HEK293 (cell line): ENCODE data around the gene PRR5.

ENCODE experiments used
- KLF8 ChIP-seq: fragments of 450-650 bp; formaldehyde crosslinking; IDR thresholded peaks from 2 replicates; pipeline ENCODE4 v1.5.1; 2016; ENCODE audit warnings: missing biosample characterization, missing genetic modification characterization
- OSR2 ChIP-seq: fragments of 450-650 bp; formaldehyde crosslinking; IDR thresholded peaks from 2 replicates; pipeline ENCODE4 v1.5.1; 2016; ENCODE audit warnings: missing biosample characterization, missing genetic modification characterization
- TRIM28 ChIP-seq: IDR thresholded peaks from 2 replicates; pipeline ENCODE4 v1.6.1; 2011; ENCODE audit warnings: low read length, control low read depth, borderline replicate concordance
- WT1 ChIP-seq: fragments of 450-650 bp; formaldehyde crosslinking; IDR thresholded peaks from 2 replicates; pipeline ENCODE4 v1.5.1; 2016; ENCODE audit warnings: missing biosample characterization, missing genetic modification characterization
- ZBTB17 ChIP-seq: fragments of 450-650 bp; formaldehyde crosslinking; IDR thresholded peaks from 2 replicates; pipeline ENCODE4 v1.5.1; 2016; ENCODE audit warnings: missing biosample characterization, missing genetic modification characterization
- ZBTB21 ChIP-seq: fragments of 450-650 bp; formaldehyde crosslinking; IDR thresholded peaks from 2 replicates; pipeline ENCODE4 v1.5.1; 2017; ENCODE audit warnings: missing biosample characterization, missing genetic modification characterization
- ZBTB7A ChIP-seq: fragments of 450-650 bp; formaldehyde crosslinking; IDR thresholded peaks from 2 replicates; pipeline ENCODE4 v1.5.1; 2016; ENCODE audit warnings: low read depth, missing biosample characterization, missing genetic modification characterization
- ZFHX2 ChIP-seq: fragments of 450-650 bp; formaldehyde crosslinking; conservative IDR thresholded peaks from 2 replicates; pipeline ENCODE4 v1.5.1; 2016; ENCODE audit warnings: missing biosample characterization, missing genetic modification characterization
- ZNF146 ChIP-seq: fragments of 450-650 bp; formaldehyde crosslinking; IDR thresholded peaks from 2 replicates; pipeline ENCODE4 v1.5.1; 2016; ENCODE audit warnings: missing biosample characterization, missing genetic modification characterization
- ZNF169 ChIP-seq: fragments of 450-650 bp; formaldehyde crosslinking; IDR thresholded peaks from 2 replicates; pipeline ENCODE4 v1.5.1; 2016; ENCODE audit warnings: missing biosample characterization, missing genetic modification characterization
- ZNF184 ChIP-seq: fragments of 450-650 bp; IDR thresholded peaks from 2 replicates; pipeline ENCODE4 v1.5.1; 2018; ENCODE audit warnings: missing biosample characterization, mild to moderate bottlenecking, missing genetic modification characterization
- ZNF239 ChIP-seq: fragments of 450-650 bp; formaldehyde crosslinking; IDR thresholded peaks from 2 replicates; pipeline ENCODE4 v1.5.1; 2016; ENCODE audit warnings: missing biosample characterization, missing genetic modification characterization
- ZNF248 ChIP-seq: fragments of 450-650 bp; formaldehyde crosslinking; IDR thresholded peaks from 2 replicates; pipeline ENCODE4 v1.5.1; 2017; ENCODE audit warnings: missing biosample characterization, missing genetic modification characterization
- ZNF292 ChIP-seq: fragments of 450-650 bp; formaldehyde crosslinking; IDR thresholded peaks from 2 replicates; pipeline ENCODE4 v1.5.1; 2016; ENCODE audit warnings: low read depth, missing biosample characterization, missing genetic modification characterization, borderline replicate concordance
- ZNF302 ChIP-seq: fragments of 450-650 bp; formaldehyde crosslinking; IDR thresholded peaks from 2 replicates; pipeline ENCODE4 v1.5.1; 2016; ENCODE audit warnings: missing biosample characterization, missing genetic modification characterization, low read depth
- ZNF335 ChIP-seq: fragments of 450-650 bp; formaldehyde crosslinking; conservative IDR thresholded peaks from 2 replicates; pipeline ENCODE4 v1.5.1; 2016; ENCODE audit warnings: missing biosample characterization, missing genetic modification characterization
- ZNF404 ChIP-seq: fragments of 450-650 bp; formaldehyde crosslinking; IDR thresholded peaks from 2 replicates; pipeline ENCODE4 v1.5.1; 2017; ENCODE audit warnings: missing biosample characterization, missing genetic modification characterization
- ZNF514 ChIP-seq: fragments of 450-650 bp; formaldehyde crosslinking; IDR thresholded peaks from 2 replicates; pipeline ENCODE4 v1.5.1; 2016; ENCODE audit warnings: missing biosample characterization, missing genetic modification characterization
- ZNF660 ChIP-seq: fragments of 450-650 bp; IDR thresholded peaks from 2 replicates; pipeline ENCODE4 v1.5.1; 2018; ENCODE audit warnings: missing biosample characterization, mild to moderate bottlenecking, missing genetic modification characterization
- ZNF701 ChIP-seq: fragments of 450-650 bp; formaldehyde crosslinking; IDR thresholded peaks from 2 replicates; pipeline ENCODE4 v1.5.1; 2016; ENCODE audit warnings: missing biosample characterization, missing genetic modification characterization
- ZNF707 ChIP-seq: fragments of 450-650 bp; formaldehyde crosslinking; IDR thresholded peaks from 2 replicates; pipeline ENCODE4 v1.5.1; 2016; ENCODE audit warnings: missing biosample characterization, missing genetic modification characterization
- ZNF747 ChIP-seq: fragments of 450-650 bp; formaldehyde crosslinking; IDR thresholded peaks from 2 replicates; pipeline ENCODE4 v1.5.1; 2016; ENCODE audit warnings: missing biosample characterization, missing genetic modification characterization
- ZNF837 ChIP-seq: fragments of 450-650 bp; formaldehyde crosslinking; IDR thresholded peaks from 2 replicates; pipeline ENCODE4 v1.5.1; 2016; ENCODE audit warnings: missing biosample characterization, missing genetic modification characterization
- ZNF843 ChIP-seq: fragments of 450-650 bp; formaldehyde crosslinking; IDR thresholded peaks from 2 replicates; pipeline ENCODE4 v1.5.1; 2016; ENCODE audit warnings: missing biosample characterization, missing genetic modification characterization
- ZSCAN30 ChIP-seq: fragments of 450-650 bp; IDR thresholded peaks from 2 replicates; pipeline ENCODE4 v1.5.1; 2018; ENCODE audit warnings: missing biosample characterization, mild to moderate bottlenecking, missing genetic modification characterization, moderate library complexity
- TF ChIP-seq, protein P1 (sequence below): IDR thresholded peaks from 2 replicates; pipeline ENCODE4 v1.6.1; 2011; ENCODE audit warnings: mild to moderate bottlenecking, low read depth, low read length, borderline replicate concordance
- TF ChIP-seq, protein P2 (sequence below): fragments of 450-650 bp; formaldehyde crosslinking; IDR thresholded peaks from 2 replicates; pipeline ENCODE4 v1.5.0; 2017; ENCODE audit warnings: missing biosample characterization, missing genetic modification characterization, borderline replicate concordance
- TF ChIP-seq, protein P3 (sequence below): fragments of 450-650 bp; formaldehyde crosslinking; IDR thresholded peaks from 2 replicates; pipeline ENCODE4 v1.5.1; 2016; ENCODE audit warnings: missing biosample characterization, missing genetic modification characterization
- TF ChIP-seq, protein P4 (sequence below): fragments of 450-650 bp; formaldehyde crosslinking; IDR thresholded peaks from 2 replicates; pipeline ENCODE4 v1.5.1; 2017; ENCODE audit warnings: missing biosample characterization, missing genetic modification characterization
- TF ChIP-seq, protein P5 (sequence below): fragments of 450-650 bp; formaldehyde crosslinking; IDR thresholded peaks from 2 replicates; pipeline ENCODE4 v1.5.1; 2016; ENCODE audit warnings: missing biosample characterization, missing genetic modification characterization
- TF ChIP-seq, protein P6 (sequence below): fragments of 450-650 bp; formaldehyde crosslinking; conservative IDR thresholded peaks from 2 replicates; pipeline ENCODE4 v1.5.1; 2016; ENCODE audit warnings: low read depth, missing biosample characterization, missing genetic modification characterization

The PRR5 gene

DNA sequence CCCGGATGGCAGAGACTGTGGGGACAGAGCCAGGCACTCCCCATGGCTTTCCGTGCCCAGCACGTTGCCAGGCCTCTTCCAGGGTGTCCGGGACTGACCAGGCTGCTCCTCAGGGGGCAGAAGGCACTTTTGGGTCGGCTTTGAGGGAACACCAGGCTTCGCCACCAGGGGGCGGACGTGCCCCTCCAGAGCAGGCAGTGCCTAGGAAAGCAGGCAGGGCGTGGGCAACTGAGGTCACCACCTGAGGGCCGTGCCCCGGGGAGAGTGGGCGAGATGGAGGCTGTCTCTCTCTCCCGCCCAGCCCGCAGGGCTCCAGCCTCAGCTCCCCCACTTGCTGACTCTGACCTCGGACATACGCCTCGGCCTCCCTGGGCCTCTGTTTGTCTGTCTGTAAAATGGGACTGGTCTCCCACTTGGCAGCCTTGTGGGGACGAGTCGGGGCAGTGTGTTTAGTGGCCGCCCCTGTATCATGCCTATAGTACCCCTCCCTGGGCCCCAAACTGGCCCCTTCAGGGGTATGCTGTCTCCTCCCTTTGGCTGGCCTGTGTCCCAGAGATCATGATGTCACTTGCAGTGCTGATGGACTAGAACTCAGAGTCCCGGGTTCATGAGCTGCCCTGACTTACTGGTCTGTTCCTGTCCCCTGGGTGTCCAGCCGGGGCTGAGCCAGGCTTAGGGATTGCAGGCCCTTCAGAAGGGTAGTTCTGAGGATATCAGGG, 4.4 kb upstream of the PRR5 start (continued):
- TF ChIP-seq, protein P1, sequence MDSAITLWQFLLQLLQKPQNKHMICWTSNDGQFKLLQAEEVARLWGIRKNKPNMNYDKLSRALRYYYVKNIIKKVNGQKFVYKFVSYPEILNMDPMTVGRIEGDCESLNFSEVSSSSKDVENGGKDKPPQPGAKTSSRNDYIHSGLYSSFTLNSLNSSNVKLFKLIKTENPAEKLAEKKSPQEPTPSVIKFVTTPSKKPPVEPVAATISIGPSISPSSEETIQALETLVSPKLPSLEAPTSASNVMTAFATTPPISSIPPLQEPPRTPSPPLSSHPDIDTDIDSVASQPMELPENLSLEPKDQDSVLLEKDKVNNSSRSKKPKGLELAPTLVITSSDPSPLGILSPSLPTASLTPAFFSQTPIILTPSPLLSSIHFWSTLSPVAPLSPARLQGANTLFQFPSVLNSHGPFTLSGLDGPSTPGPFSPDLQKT: no peak
- TF ChIP-seq KLF8 (tag by site-specific recombination) (peak; percentile 73), ZBTB21 (tag by site-specific recombination) (0 out of 2 replicates have a peak, but pooled peaks have one; percentile 15), OSR2 (no peak), ZFHX2 (tag by site-specific recombination) (peak; percentile 97), ZBTB17 (tag by site-specific recombination) (no peak), ZNF514 (tag by site-specific recombination) (no peak), ZSCAN30 (tag by site-specific recombination) (no peak), ZNF248 (tag by site-specific recombination) (no peak), ZNF747 (tag by site-specific recombination) (no peak), ZNF184 (tag by site-specific recombination) (no peak), ZBTB7A (no peak), ZNF239 (no peak), ZNF660 (tag by site-specific recombination) (no peak), ZNF843 (tag by site-specific recombination) (no peak), TRIM28 (no peak), ZNF404 (tag by site-specific recombination) (no peak), ZNF837 (no peak), ZNF169 (tag by site-specific recombination) (no peak), ZNF707 (tag by site-specific recombination) (no peak), ZNF302 (no peak), ZNF146 (tag by site-specific recombination) (no peak), ZNF701 (tag by site-specific recombination) (no peak), ZNF335 (tag by site-specific recombination) (peak; percentile 53), ZNF292 (tag by site-specific recombination) (no peak), WT1 (tag by site-specific recombination) (no peak)
- TF ChIP-seq, protein P2, sequence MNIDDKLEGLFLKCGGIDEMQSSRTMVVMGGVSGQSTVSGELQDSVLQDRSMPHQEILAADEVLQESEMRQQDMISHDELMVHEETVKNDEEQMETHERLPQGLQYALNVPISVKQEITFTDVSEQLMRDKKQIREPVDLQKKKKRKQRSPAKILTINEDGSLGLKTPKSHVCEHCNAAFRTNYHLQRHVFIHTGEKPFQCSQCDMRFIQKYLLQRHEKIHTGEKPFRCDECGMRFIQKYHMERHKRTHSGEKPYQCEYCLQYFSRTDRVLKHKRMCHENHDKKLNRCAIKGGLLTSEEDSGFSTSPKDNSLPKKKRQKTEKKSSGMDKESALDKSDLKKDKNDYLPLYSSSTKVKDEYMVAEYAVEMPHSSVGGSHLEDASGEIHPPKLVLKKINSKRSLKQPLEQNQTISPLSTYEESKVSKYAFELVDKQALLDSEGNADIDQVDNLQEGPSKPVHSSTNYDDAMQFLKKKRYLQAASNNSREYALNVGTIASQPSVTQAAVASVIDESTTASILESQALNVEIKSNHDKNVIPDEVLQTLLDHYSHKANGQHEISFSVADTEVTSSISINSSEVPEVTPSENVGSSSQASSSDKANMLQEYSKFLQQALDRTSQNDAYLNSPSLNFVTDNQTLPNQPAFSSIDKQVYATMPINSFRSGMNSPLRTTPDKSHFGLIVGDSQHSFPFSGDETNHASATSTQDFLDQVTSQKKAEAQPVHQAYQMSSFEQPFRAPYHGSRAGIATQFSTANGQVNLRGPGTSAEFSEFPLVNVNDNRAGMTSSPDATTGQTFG (tag by site-specific recombination): no peak
- TF ChIP-seq, protein P3, sequence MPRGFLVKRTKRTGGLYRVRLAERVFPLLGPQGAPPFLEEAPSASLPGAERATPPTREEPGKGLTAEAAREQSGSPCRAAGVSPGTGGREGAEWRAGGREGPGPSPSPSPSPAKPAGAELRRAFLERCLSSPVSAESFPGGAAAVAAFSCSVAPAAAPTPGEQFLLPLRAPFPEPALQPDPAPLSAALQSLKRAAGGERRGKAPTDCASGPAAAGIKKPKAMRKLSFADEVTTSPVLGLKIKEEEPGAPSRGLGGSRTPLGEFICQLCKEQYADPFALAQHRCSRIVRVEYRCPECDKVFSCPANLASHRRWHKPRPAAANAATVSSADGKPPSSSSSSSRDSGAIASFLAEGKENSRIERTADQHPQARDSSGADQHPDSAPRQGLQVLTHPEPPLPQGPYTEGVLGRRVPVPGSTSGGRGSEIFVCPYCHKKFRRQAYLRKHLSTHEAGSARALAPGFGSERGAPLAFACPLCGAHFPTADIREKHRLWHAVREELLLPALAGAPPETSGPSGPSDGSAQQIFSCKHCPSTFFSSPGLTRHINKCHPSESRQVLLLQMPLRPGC (tag by site-specific recombination): no peak
- TF ChIP-seq, protein P4, sequence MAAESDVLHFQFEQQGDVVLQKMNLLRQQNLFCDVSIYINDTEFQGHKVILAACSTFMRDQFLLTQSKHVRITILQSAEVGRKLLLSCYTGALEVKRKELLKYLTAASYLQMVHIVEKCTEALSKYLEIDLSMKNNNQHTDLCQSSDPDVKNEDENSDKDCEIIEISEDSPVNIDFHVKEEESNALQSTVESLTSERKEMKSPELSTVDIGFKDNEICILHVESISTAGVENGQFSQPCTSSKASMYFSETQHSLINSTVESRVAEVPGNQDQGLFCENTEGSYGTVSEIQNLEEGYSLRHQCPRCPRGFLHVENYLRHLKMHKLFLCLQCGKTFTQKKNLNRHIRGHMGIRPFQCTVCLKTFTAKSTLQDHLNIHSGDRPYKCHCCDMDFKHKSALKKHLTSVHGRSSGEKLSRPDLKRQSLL (tag by site-specific recombination): no peak
- TF ChIP-seq, protein P5, sequence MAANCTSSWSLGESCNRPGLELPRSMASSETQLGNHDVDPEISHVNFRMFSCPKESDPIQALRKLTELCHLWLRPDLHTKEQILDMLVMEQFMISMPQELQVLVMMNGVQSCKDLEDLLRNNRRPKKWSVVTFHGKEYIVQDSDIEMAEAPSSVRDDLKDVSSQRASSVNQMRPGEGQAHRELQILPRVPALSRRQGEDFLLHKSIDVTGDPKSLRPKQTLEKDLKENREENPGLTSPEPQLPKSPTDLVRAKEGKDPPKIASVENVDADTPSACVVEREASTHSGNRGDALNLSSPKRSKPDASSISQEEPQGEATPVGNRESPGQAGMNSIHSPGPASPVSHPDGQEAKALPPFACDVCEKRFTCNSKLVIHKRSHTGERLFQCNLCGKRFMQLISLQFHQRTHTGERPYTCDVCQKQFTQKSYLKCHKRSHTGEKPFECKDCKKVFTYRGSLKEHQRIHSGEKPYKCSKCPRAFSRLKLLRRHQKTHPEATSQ (tag by site-specific recombination): 0 out of 2 replicates have a peak, but pooled peaks have one; percentile 31
- TF ChIP-seq, protein P6, sequence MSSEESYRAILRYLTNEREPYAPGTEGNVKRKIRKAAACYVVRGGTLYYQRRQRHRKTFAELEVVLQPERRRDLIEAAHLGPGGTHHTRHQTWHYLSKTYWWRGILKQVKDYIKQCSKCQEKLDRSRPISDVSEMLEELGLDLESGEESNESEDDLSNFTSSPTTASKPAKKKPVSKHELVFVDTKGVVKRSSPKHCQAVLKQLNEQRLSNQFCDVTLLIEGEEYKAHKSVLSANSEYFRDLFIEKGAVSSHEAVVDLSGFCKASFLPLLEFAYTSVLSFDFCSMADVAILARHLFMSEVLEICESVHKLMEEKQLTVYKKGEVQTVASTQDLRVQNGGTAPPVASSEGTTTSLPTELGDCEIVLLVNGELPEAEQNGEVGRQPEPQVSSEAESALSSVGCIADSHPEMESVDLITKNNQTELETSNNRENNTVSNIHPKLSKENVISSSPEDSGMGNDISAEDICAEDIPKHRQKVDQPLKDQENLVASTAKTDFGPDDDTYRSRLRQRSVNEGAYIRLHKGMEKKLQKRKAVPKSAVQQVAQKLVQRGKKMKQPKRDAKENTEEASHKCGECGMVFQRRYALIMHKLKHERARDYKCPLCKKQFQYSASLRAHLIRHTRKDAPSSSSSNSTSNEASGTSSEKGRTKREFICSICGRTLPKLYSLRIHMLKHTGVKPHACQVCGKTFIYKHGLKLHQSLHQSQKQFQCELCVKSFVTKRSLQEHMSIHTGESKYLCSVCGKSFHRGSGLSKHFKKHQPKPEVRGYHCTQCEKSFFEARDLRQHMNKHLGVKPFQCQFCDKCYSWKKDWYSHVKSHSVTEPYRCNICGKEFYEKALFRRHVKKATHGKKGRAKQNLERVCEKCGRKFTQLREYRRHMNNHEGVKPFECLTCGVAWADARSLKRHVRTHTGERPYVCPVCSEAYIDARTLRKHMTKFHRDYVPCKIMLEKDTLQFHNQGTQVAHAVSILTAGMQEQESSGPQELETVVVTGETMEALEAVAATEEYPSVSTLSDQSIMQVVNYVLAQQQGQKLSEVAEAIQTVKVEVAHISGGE (tag by site-specific recombination): no peak
